HG02763 (cell line): Measurements from ENCODE around the gene ZSWIM6.

Experiments
- ATAC-seq: cut with Tn5 transposase; IDR thresholded peaks from one replicate; pipeline ENCODE4 v1.9.1; 2021; ENCODE audit warnings: mild to moderate bottlenecking, moderate library complexity; ENCODE audit not compliant: unreplicated experiment

The ZSWIM6 gene

GRCh38 chr5:61586096-61587084 lies 254.3 kb downstream of the ZSWIM6 start:
- ATAC-seq: no peak

GRCh38 chr5:61587125-61587524 lies 255.1 kb downstream of the ZSWIM6 start:
- no peak for ATAC-seq

- no peak for ATAC-seq
Observed at GRCh38 chr5:61588216-61588615, 256.2 kb downstream of the ZSWIM6 start.

- ATAC-seq: no peak
Observed at GRCh38 chr5:61589946-61590345, 257.9 kb downstream of the ZSWIM6 start.

GRCh38 chr5:61590473-61590872 lies 258.4 kb downstream of the ZSWIM6 start:
- ATAC-seq: no peak

- no peak for ATAC-seq
Observed at GRCh38 chr5:61591859-61592258, 259.8 kb downstream of the ZSWIM6 start.

GRCh38 chr5:61595426-61595825 lies 263.4 kb downstream of the ZSWIM6 start:
- ATAC-seq: no peak
